GM23338 (cell line): Measurements from ENCODE around the gene GREB1L.

Source experiments
- EZH2 ChIP-seq: fragments of 200-600 bp; sonication (generic); IDR thresholded peaks from one replicate; pipeline ENCODE4 v1.8.0; 2017; ENCODE audit warnings: antibody characterized with exemption, mild to moderate bottlenecking, low read depth; ENCODE audit not compliant: unreplicated experiment
- STAT1 ChIP-seq: IDR thresholded peaks from one replicate; pipeline ENCODE4 v1.6.1; 2016; ENCODE audit warnings: antibody characterized with exemption; ENCODE audit not compliant: unreplicated experiment
- TF ChIP-seq, protein P1 (sequence below): IDR thresholded peaks from one replicate; pipeline ENCODE4 v1.6.1; 2018; ENCODE audit warnings: antibody characterized with exemption; ENCODE audit not compliant: unreplicated experiment
- TF ChIP-seq, protein P2 (sequence below), 2 experiments: fragments of 200-600 bp in 1 of 2; sonication (generic) in 1 of 2; conservative IDR thresholded peaks; 2 replicates each; pipeline versions ENCODE4 v1.5.1 to v1.6.1; 2016 to 2017; ENCODE audit warnings: antibody characterized with exemption in 2 of 2, low read depth in 2 of 2, mild to moderate bottlenecking in 2 of 2, moderate library complexity in 1 of 2

DNA sequence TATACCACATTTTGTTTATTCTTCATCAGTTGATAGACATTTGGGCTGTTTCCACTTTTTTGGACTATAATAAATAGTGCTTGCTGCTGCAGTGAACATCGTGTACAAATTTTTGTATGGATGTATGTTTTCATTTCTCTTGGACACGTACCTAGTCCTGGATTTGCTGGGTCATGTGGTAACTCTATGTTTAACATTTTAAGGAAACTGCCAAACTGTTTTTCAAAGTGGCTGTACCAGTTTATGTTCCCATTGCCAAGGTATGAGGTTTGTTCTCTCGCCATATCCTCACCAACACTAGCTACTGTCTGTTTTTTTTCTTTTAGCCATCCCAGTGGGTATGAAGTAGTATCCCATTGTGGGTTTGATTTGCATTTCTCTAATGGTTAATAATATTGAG, 42.5 kb downstream of the GREB1L start:
- TF ChIP-seq STAT1 (no peak), EZH2 (no peak)
- TF ChIP-seq, protein P1, sequence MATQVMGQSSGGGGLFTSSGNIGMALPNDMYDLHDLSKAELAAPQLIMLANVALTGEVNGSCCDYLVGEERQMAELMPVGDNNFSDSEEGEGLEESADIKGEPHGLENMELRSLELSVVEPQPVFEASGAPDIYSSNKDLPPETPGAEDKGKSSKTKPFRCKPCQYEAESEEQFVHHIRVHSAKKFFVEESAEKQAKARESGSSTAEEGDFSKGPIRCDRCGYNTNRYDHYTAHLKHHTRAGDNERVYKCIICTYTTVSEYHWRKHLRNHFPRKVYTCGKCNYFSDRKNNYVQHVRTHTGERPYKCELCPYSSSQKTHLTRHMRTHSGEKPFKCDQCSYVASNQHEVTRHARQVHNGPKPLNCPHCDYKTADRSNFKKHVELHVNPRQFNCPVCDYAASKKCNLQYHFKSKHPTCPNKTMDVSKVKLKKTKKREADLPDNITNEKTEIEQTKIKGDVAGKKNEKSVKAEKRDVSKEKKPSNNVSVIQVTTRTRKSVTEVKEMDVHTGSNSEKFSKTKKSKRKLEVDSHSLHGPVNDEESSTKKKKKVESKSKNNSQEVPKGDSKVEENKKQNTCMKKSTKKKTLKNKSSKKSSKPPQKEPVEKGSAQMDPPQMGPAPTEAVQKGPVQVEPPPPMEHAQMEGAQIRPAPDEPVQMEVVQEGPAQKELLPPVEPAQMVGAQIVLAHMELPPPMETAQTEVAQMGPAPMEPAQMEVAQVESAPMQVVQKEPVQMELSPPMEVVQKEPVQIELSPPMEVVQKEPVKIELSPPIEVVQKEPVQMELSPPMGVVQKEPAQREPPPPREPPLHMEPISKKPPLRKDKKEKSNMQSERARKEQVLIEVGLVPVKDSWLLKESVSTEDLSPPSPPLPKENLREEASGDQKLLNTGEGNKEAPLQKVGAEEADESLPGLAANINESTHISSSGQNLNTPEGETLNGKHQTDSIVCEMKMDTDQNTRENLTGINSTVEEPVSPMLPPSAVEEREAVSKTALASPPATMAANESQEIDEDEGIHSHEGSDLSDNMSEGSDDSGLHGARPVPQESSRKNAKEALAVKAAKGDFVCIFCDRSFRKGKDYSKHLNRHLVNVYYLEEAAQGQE, result no peak
- TF ChIP-seq, protein P2, sequence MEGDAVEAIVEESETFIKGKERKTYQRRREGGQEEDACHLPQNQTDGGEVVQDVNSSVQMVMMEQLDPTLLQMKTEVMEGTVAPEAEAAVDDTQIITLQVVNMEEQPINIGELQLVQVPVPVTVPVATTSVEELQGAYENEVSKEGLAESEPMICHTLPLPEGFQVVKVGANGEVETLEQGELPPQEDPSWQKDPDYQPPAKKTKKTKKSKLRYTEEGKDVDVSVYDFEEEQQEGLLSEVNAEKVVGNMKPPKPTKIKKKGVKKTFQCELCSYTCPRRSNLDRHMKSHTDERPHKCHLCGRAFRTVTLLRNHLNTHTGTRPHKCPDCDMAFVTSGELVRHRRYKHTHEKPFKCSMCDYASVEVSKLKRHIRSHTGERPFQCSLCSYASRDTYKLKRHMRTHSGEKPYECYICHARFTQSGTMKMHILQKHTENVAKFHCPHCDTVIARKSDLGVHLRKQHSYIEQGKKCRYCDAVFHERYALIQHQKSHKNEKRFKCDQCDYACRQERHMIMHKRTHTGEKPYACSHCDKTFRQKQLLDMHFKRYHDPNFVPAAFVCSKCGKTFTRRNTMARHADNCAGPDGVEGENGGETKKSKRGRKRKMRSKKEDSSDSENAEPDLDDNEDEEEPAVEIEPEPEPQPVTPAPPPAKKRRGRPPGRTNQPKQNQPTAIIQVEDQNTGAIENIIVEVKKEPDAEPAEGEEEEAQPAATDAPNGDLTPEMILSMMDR (conservative IDR thresholded peaks at IDR 0.05; ENCODE audit: low read depth in 2 of 2), result no peak
